ENCODE results near the gene OR8U1.

DNA sequence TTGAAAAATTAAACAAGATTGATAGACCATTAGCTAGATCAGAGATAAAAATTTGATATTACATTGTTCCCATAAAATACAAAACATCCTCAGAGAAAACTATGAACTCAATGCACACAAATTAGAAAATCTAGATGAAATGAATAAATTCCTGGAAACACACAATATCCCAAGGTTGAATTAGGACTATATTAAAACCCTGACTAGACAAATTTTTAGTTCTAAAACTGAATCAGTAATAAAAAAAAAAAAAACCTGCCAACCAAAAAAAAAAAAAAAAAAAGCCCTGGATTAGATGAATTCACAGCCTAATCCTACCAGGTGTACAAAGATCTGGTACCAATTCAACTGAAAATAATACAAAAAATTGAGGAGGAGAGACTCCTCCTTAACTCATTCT is 35.1 kb upstream of the OR8U1 start:
- TF ChIP-seq, protein P1, sequence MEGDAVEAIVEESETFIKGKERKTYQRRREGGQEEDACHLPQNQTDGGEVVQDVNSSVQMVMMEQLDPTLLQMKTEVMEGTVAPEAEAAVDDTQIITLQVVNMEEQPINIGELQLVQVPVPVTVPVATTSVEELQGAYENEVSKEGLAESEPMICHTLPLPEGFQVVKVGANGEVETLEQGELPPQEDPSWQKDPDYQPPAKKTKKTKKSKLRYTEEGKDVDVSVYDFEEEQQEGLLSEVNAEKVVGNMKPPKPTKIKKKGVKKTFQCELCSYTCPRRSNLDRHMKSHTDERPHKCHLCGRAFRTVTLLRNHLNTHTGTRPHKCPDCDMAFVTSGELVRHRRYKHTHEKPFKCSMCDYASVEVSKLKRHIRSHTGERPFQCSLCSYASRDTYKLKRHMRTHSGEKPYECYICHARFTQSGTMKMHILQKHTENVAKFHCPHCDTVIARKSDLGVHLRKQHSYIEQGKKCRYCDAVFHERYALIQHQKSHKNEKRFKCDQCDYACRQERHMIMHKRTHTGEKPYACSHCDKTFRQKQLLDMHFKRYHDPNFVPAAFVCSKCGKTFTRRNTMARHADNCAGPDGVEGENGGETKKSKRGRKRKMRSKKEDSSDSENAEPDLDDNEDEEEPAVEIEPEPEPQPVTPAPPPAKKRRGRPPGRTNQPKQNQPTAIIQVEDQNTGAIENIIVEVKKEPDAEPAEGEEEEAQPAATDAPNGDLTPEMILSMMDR (IDR thresholded peaks at IDR 0.05; ENCODE audit: extremely low read depth in 1 of 2, insufficient read depth in 1 of 2, low read depth in 1 of 2, low read length in 2 of 2), result no peak
- TF ChIP-seq EZH2 (IDR thresholded peaks at IDR 0.05; ENCODE audit: borderline replicate concordance, low read depth, low read length, severe bottlenecking), result no peak

All from endothelial cell of umbilical vein (primary cell).